ENCODE measurements around the gene PCIF1. TPM values are rescaled to one million over a fixed set of nuclear protein-coding genes. Genes with fewer than 3 reads are reported as not detected.

The PCIF1 gene
- 34.6 and 42.1 TPM in 2 replicates for total RNA-seq
- long read RNA-seq, transcript PCIF1-201 (17 exons, 2,747 nt), result major isoform, 13 of 19 reads
- long read RNA-seq, partial matches to known transcripts, result 3 of 19 reads
- long read RNA-seq, other reads (novel, unspliced or antisense), result 3 of 19 reads

DNA sequence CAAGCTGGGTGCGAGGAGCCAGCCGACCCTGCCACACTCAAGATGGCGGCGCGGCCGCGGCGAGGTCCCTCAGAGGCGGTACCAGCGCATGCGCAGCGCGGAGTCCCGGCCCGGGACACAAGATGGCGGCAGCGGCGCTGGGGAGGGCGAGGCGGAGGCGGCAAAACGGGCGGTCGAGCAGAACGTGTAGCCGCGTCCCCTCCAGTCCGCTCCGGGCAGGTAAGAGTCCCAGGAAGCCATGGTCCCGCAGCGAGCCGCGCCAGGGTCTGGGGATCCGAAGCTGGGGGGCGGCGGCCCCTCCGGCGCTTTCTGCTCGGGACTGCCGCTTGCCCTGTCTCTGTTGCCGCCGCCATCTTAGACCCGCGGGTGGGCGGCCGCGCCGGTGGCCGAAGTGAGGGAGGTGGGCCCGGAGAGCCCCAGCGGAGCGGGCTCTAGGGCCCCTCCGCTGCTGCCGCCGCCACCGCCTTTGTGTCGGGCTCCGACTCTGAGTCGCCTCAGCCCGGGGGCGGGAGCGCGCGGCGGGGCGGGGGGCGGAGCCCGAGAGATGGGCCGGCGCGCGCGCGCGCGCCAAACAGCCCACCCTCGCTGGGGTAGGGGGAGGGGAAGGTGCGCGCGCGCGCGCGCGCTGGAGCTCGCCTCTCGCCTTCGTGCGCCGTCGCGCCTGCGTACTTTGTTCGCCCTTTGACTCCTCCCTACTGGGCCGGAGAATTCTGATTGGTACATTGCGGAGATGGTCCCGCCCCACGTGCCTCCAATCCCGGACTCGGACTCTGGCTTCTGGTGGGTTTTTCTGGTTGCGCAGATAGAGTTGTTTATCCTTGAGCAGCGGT lies at the start of gene PCIF1:
PCIF1 (plus strand) TSS at position 98 of the 830 bp plus-strand sequence. CDS start 4,317 bp downstream, outside the sequence.
- H3K9me3 Mint-ChIP-seq (ENCODE audit: unreplicated experiment), result no peaks in the 10 kb centered on the region
- TF ChIP-seq, protein P1, sequence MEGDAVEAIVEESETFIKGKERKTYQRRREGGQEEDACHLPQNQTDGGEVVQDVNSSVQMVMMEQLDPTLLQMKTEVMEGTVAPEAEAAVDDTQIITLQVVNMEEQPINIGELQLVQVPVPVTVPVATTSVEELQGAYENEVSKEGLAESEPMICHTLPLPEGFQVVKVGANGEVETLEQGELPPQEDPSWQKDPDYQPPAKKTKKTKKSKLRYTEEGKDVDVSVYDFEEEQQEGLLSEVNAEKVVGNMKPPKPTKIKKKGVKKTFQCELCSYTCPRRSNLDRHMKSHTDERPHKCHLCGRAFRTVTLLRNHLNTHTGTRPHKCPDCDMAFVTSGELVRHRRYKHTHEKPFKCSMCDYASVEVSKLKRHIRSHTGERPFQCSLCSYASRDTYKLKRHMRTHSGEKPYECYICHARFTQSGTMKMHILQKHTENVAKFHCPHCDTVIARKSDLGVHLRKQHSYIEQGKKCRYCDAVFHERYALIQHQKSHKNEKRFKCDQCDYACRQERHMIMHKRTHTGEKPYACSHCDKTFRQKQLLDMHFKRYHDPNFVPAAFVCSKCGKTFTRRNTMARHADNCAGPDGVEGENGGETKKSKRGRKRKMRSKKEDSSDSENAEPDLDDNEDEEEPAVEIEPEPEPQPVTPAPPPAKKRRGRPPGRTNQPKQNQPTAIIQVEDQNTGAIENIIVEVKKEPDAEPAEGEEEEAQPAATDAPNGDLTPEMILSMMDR (IDR thresholded peaks at IDR 0.05), result no peak
- H3K27me3 Mint-ChIP-seq (ENCODE audit: unreplicated experiment), result no peaks in the 10 kb centered on the region
- peak within 1 kb of the TSS; percentile 97 for H3K27ac Mint-ChIP-seq (ENCODE audit: unreplicated experiment)
- H3K4me1 Mint-ChIP-seq (ENCODE audit: unreplicated experiment), result peaks cover 18% of the 10 kb centered on the region
- peak; percentile 99 for DNase-seq (ENCODE audit: extremely low spot score, unreplicated experiment)
- H3K4me3 Mint-ChIP-seq (ENCODE audit: unreplicated experiment), result peak within 1 kb of the TSS; percentile 97
- peaks cover 13% of the 10 kb centered on the region for H3K36me3 Mint-ChIP-seq (ENCODE audit: unreplicated experiment)

DNA sequence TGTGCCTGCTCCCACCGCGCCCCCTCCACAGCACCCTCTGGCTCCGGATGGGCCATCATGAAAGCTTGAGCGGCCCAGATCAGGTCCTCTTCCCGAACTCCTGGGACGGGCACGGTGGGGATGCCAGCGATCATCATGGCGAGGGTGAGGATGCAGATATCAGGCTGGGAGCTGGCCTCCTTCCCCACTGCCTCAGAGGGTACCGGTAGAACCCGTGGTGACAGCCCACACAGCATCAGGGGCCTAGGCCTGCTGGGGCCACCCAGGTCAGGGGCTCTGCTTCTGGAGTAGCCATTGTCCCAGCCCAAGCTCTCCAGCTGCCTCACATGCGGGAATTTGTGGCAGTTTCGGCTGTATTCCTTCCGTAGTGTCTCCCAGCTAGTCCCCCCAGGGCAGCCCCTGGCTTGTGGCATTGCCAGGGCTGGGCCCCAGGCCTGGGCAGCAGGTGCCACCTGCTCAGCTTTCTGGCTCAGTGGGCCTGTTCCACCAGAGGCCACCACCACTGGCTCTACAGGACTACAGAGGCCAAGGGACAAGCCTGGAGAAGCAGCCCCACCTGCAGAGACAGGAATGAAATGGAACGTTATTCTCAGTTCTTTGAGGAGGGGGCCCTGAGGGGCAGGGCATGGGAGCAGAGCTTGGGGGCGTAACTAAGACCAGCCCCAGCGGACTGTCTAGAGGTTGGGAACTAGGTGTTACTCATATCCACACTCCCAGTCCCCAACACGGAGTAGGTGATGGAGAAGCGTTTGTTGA lies 47.7 kb upstream of the PCIF1 start:
- TF ChIP-seq, protein P1 (IDR thresholded peaks at IDR 0.05), result no peak
- DNase-seq (ENCODE audit: extremely low spot score, unreplicated experiment), result no peak
- Mint-ChIP-seq H3K9me3 (ENCODE audit: unreplicated experiment) (no peaks in the 10 kb centered on the region), H3K27ac (ENCODE audit: unreplicated experiment) (no peak overlapping the region), H3K27me3 (ENCODE audit: unreplicated experiment) (no peaks in the 10 kb centered on the region), H3K36me3 (ENCODE audit: unreplicated experiment) (peaks cover 12% of the 10 kb centered on the region), H3K4me1 (ENCODE audit: unreplicated experiment) (peaks cover 24% of the 10 kb centered on the region), H3K4me3 (ENCODE audit: unreplicated experiment) (no peak overlapping the region)

DNA sequence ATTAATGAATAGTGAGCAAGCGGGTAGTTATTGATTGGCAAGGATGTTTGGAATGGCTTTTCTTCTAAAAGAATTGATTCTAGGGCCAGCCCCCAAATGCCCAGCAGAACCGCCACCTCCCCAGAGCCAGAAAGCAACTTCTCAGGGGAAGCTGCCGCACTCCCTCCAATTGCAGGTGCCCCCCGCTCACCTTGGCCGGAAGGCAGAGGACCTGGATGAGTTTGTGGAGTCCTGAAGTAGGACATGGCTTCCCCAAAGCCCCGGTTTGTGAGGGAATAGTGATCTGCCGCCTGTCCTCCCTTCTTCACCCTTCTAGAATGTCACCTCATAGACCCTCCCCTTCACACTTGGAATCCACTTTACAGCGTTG lies 47.2 kb upstream of the PCIF1 start, which contains the start of gene SPATA25:
SPATA25 (minus strand) TSS at position 277 of the 370 bp plus-strand sequence; CDS start at position 245, 32 bp downstream.
- TF ChIP-seq, protein P1 (IDR thresholded peaks at IDR 0.05), result no peak
- no peak within 1 kb of the TSS for H3K4me3 Mint-ChIP-seq (ENCODE audit: unreplicated experiment)
- H3K36me3 Mint-ChIP-seq (ENCODE audit: unreplicated experiment), result peaks cover 10% of the 10 kb centered on the region
- H3K27me3 Mint-ChIP-seq (ENCODE audit: unreplicated experiment), result no peaks in the 10 kb centered on the region
- H3K9me3 Mint-ChIP-seq (ENCODE audit: unreplicated experiment), result no peaks in the 10 kb centered on the region
- no peak within 1 kb of the TSS for H3K27ac Mint-ChIP-seq (ENCODE audit: unreplicated experiment)
- no peak for DNase-seq (ENCODE audit: extremely low spot score, unreplicated experiment)
- H3K4me1 Mint-ChIP-seq (ENCODE audit: unreplicated experiment), result peaks cover 24% of the 10 kb centered on the region

DNA sequence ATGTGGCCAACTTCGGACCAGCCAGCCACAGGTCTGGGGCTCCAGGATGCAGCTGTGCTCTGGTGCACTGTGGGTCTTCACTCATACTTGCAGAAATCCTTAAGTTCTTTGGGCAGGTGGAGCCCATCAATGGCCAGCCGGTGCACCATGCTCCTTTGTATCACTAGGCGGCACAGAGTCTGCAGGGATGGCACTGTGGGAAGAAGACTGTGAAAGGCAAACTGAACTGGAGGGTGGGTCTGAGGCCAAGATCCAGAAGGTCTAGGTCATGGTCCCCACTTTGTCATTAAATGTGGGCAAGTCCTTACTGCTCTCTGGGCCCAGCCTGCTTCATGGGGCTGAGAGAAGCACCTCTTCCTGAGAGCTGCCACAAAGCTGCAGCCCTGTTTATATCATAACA lies 45.8 kb upstream of the PCIF1 start:
- Mint-ChIP-seq H3K9me3 (ENCODE audit: unreplicated experiment) (no peaks in the 10 kb centered on the region), H3K27me3 (ENCODE audit: unreplicated experiment) (no peaks in the 10 kb centered on the region), H3K27ac (ENCODE audit: unreplicated experiment) (no peak overlapping the region), H3K4me1 (ENCODE audit: unreplicated experiment) (peaks cover 28% of the 10 kb centered on the region), H3K4me3 (ENCODE audit: unreplicated experiment) (no peak overlapping the region), H3K36me3 (ENCODE audit: unreplicated experiment) (peaks cover 2% of the 10 kb centered on the region)
- TF ChIP-seq, protein P1 (IDR thresholded peaks at IDR 0.05), result no peak
- no peak for DNase-seq (ENCODE audit: extremely low spot score, unreplicated experiment)

All from osteocyte (in vitro differentiated cells).